Lower lobe of right lung (tissue), 2 donors: Measurements from ENCODE around the gene RPL19. TPM values are rescaled to one million over a fixed set of nuclear protein-coding genes. Genes with fewer than 3 reads are reported as not detected.

Experiments
- ATAC-seq, 2 donors: fragments of 200-7000 bp; cut with Tn5 transposase; one replicate each; pipeline ENCODE4 v1.9.1; 2020 to 2022; ENCODE audit warnings: mild to moderate bottlenecking in 2 of 2, moderate library complexity in 2 of 2
- DNase-seq: peaks from one replicate; pipeline ENCODE4 v3.0.0-alpha.2; 2020
- H3K27ac ChIP-seq: fragments of 200-600 bp; one replicate; pipeline ENCODE4 v1.8.0; 2022
- H3K27me3 ChIP-seq: fragments of 200-600 bp; one replicate; pipeline ENCODE4 v1.8.0; 2022; ENCODE audit warnings: low read depth
- H3K36me3 ChIP-seq: fragments of 200-600 bp; one replicate; pipeline ENCODE4 v1.8.0; 2022; ENCODE audit warnings: mild to moderate bottlenecking
- H3K4me1 ChIP-seq: fragments of 200-600 bp; one replicate; pipeline ENCODE4 v1.8.0; 2022
- H3K4me3 ChIP-seq: fragments of 200-600 bp; one replicate; pipeline ENCODE4 v1.8.0; 2022; ENCODE audit warnings: mild to moderate bottlenecking
- H3K9me3 ChIP-seq: fragments of 200-600 bp; one replicate; pipeline ENCODE4 v1.8.0; 2022
- intact Hi-C: fragments of 100-400 bp; cut with DNase I; formaldehyde crosslinking; loops from one replicate; pipeline ENCODE4 v1.11.0; 2022
- total RNA-seq: library from RNA; stranded (reverse); fragmentation: NEBNext Ultra II Directional; extraction: Animal tissue kit (Norgen Biotek cat#: 25700); gene quantifications from one replicate; pipeline ENCODE4 v1.2.1, GENCODE V29; 2021
- TF ChIP-seq, protein P1 (sequence below): fragments of 200-600 bp; IDR thresholded peaks from one replicate; pipeline ENCODE4 v1.8.0; 2022; ENCODE audit warnings: antibody characterized with exemption, mild to moderate bottlenecking
- donor health status: DM: no; HTN: yes; CAD: no; lungs with severe emphysema.

RPL19 gene
- total RNA-seq, 1 donor from 2014 or later: 1,465 TPM

DNA sequence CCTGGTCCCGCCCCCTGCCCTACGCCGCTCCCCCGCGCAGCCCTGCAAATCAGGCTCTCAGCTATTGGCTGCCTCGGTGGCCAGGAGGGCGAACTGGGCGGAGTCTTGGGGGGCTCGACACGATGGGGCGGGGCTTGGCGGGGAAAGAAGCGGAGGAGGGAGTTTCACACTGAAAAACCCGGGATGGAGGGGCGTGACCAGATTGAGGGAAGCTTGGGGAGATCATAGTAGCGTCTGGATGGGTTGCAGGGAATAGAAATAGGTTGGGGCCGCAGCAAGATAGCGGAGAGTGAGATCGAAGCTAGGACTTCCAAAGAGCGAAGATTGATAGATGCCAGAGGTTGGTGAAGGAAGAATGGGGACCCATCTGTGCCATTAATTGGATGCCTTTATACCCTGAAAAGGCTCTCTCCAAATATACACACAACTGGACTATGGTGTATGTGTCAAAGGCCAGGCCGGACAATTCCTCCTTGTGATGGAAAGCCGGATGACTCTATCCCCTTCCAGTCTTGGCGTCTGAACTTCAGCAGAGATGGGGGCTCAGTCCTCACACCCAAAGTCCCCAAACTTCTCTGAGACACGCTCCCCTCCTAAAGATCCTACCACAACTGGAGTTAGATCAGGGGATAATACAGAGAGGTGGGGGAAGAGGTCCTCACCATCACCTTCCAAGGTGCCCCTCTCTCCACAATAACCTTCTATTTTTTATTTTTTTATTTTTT lies 26.0 kb downstream of the RPL19 start:
- DNase-seq (no peak), ATAC-seq (peak; percentile 25 to 40)
- Histone ChIP-seq H3K36me3 (no peaks in the 10 kb centered on the region), H3K27me3 (peaks cover 79% of the 10 kb centered on the region), H3K4me3 (peak overlapping the region; percentile 43), H3K27ac (no peak overlapping the region), H3K9me3 (no peaks in the 10 kb centered on the region), H3K4me1 (peaks cover 21% of the 10 kb centered on the region)
- intact Hi-C loops: no loop called here
- TF ChIP-seq, protein P1, sequence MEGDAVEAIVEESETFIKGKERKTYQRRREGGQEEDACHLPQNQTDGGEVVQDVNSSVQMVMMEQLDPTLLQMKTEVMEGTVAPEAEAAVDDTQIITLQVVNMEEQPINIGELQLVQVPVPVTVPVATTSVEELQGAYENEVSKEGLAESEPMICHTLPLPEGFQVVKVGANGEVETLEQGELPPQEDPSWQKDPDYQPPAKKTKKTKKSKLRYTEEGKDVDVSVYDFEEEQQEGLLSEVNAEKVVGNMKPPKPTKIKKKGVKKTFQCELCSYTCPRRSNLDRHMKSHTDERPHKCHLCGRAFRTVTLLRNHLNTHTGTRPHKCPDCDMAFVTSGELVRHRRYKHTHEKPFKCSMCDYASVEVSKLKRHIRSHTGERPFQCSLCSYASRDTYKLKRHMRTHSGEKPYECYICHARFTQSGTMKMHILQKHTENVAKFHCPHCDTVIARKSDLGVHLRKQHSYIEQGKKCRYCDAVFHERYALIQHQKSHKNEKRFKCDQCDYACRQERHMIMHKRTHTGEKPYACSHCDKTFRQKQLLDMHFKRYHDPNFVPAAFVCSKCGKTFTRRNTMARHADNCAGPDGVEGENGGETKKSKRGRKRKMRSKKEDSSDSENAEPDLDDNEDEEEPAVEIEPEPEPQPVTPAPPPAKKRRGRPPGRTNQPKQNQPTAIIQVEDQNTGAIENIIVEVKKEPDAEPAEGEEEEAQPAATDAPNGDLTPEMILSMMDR: no peak

DNA sequence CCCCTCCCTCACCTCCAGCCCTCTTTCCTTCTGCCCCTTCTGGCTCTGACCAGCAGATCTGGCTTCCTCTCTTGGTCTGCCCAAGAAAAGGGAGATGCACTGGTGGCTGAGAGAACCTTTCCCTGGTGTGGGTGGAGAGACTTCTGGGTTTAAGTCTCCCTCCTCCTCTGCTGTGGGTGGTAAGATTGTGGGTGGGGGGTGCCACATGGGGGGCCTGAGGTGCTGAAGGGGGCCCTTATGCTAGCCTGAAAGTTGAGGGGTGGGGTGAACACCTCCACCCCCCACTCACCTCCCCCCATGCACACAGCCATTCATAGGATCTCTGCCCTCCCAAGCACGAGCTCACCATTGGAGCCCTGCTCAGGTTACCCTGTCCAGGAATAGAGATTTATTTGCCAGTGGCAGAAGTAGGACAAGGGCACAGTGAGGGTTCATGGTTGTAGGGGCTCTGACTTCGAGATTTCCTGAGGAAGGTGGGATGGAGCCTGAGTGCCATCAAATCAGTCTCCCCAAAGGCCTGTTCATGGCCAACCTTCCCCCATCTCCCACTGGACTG lies 27.4 kb downstream of the RPL19 start:
- Histone ChIP-seq H3K9me3 (no peaks in the 10 kb centered on the region), H3K27me3 (peaks cover 90% of the 10 kb centered on the region), H3K4me1 (peaks cover 33% of the 10 kb centered on the region), H3K4me3 (no peak overlapping the region), H3K27ac (no peak overlapping the region), H3K36me3 (no peaks in the 10 kb centered on the region)
- ATAC-seq (no peak), DNase-seq (no peak)
- intact Hi-C loops: no loop called here
- TF ChIP-seq, protein P1: no peak

DNA sequence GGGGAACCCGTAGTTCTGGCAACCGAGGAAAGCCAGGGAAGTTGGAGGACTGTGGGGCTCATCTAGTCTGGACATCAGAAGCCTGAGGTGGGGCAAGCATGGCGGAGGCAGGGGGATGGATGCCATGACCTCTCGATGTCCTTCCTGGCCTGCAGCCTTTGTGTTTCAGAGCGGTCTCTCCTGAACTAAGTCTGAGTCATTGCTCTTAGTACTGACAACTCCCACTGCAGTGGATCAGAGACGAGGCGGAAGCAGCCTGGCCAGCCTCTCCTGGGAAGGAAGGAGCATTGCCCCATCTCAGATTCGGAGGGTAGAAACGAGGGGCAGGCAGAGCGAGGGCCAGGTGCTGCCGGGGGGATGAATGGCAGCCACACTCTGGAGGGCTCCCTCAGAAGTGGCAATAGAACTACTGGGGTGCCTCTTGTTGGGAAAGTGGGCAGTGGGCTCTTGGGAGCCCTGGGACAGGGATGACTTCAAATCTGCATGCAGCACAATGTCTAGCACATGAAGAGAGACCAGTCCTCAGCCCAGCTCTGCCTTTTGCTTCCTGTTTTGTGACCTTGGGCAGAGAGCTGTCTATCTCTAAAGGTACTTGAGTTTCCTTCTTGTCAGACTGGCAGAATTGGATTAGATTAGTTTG lies 29.3 kb downstream of the RPL19 start:
- Histone ChIP-seq H3K36me3 (no peaks in the 10 kb centered on the region), H3K27me3 (peaks cover 76% of the 10 kb centered on the region), H3K9me3 (no peaks in the 10 kb centered on the region), H3K4me3 (no peak overlapping the region), H3K4me1 (peaks cover 33% of the 10 kb centered on the region), H3K27ac (no peak overlapping the region)
- ATAC-seq (no peak), DNase-seq (no peak)
- TF ChIP-seq, protein P1: no peak
- intact Hi-C loops: no loop called here

DNA sequence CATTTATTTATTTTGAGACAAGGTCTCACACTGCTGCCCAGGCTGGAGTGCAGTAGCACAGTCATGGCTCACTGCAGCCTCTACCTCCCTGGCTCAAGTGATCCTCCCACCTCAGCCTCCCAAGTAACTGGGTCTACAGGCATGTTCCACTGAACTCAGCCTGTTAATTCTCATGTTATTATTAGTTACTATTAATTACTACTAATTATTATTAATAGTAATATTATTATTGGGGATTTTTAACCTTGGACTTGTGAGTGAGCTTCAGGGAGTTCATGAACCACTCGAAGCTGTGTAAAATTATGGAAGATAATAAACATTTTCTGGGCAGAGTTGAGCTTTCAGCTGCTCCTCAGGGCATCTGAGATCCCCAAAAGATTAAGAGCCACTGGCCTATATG lies 30.3 kb downstream of the RPL19 start:
- no peak overlapping the region for H3K4me3 ChIP-seq
- H3K27ac ChIP-seq: no peak overlapping the region
- no peak for ATAC-seq
- intact Hi-C loops: no loop called here
- H3K36me3 ChIP-seq: no peaks in the 10 kb centered on the region
- TF ChIP-seq, protein P1: no peak
- H3K27me3 ChIP-seq: peaks cover 71% of the 10 kb centered on the region
- no peak for DNase-seq
- peaks cover 25% of the 10 kb centered on the region for H3K4me1 ChIP-seq
- no peaks in the 10 kb centered on the region for H3K9me3 ChIP-seq

DNA sequence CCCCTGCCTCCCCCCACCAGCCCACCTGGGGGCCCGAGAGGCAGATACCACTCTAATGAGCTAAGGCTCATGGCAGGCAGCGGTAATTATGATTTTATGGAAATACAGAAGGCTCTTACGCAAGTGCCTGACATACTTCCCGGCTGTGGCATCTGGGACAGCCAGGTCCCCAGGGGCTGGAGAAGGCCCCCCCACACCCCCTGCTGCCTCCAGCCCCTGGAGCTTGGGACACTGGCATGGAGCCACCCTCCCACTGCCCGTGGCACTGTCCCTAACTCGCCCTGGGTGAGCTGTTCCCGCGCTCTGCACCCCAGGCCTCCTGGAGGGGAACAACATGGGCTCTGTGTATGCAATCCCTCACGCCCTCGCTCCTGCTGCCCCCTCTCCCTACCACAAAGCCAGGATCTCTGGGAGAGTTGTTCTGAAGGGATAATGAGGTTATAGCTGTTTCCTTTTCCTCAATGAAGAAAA lies 31.0 kb downstream of the RPL19 start:
- intact Hi-C loops: no loop called here
- no peaks in the 10 kb centered on the region for H3K9me3 ChIP-seq
- TF ChIP-seq, protein P1: no peak
- no peak for DNase-seq
- H3K4me3 ChIP-seq: no peak overlapping the region
- H3K4me1 ChIP-seq: peaks cover 17% of the 10 kb centered on the region
- no peaks in the 10 kb centered on the region for H3K36me3 ChIP-seq
- peaks cover 64% of the 10 kb centered on the region for H3K27me3 ChIP-seq
- H3K27ac ChIP-seq: no peak overlapping the region
- peak in 1 of 2 donors; percentile 7 for ATAC-seq
